K562 (cell line): ENCODE results near the gene PHACTR3.

ENCODE experiments used
- BRCA1 ChIP-seq, 2 experiments: fragments of 450-650 bp in 1 of 2; sonication (generic) in 1 of 2; formaldehyde crosslinking in 1 of 2; IDR thresholded peaks; 2 replicates each; pipeline versions ENCODE4 v1.5.0 to v1.6.1; 2017 to 2020; ENCODE audit warnings: mild to moderate bottlenecking in 1 of 2, missing genetic modification reagents in 1 of 2
- FOXA1 ChIP-seq: fragments of 450-650 bp; IDR thresholded peaks from 2 replicates; pipeline ENCODE4 v1.6.1; 2016; ENCODE audit warnings: mild to moderate bottlenecking, borderline replicate concordance
- GATA2 ChIP-seq: sonication (generic); formaldehyde crosslinking; IDR thresholded peaks from 2 replicates; pipeline ENCODE4 v1.4.0; 2020; ENCODE audit warnings: mild to moderate bottlenecking, missing genetic modification reagents
- HMG20A ChIP-seq: fragments of 450-650 bp; formaldehyde crosslinking; conservative IDR thresholded peaks from 2 replicates; pipeline ENCODE4 v1.4.0; 2020; ENCODE audit warnings: mild to moderate bottlenecking, mixed read lengths
- TBP ChIP-seq: optimal IDR thresholded peaks from 2 replicates; pipeline ENCODE3; 2011; ENCODE audit warnings: low read depth, low read length, improper control_type of control experiment
- ZNF644 ChIP-seq: fragments of 200-800 bp; sonication (Bioruptor generic); IDR thresholded peaks from 2 replicates; pipeline ENCODE4 v1.6.1; 2016; ENCODE audit warnings: low read depth, missing genetic modification characterization, missing compliant biosample characterization
- TF ChIP-seq, protein P1 (sequence below), 2 experiments: fragments of 250-450 bp in 1 of 2; fragments of 450-650 bp in 1 of 2; sonication (Bioruptor Pico) in 1 of 2; IDR thresholded peaks; 2 replicates each; pipeline versions ENCODE4 v1.6.1 to v1.8.0; 2016 to 2021; ENCODE audit warnings: mild to moderate bottlenecking in 2 of 2, moderate library complexity in 2 of 2, missing compliant biosample characterization in 1 of 2, missing genetic modification characterization in 1 of 2

DNA sequence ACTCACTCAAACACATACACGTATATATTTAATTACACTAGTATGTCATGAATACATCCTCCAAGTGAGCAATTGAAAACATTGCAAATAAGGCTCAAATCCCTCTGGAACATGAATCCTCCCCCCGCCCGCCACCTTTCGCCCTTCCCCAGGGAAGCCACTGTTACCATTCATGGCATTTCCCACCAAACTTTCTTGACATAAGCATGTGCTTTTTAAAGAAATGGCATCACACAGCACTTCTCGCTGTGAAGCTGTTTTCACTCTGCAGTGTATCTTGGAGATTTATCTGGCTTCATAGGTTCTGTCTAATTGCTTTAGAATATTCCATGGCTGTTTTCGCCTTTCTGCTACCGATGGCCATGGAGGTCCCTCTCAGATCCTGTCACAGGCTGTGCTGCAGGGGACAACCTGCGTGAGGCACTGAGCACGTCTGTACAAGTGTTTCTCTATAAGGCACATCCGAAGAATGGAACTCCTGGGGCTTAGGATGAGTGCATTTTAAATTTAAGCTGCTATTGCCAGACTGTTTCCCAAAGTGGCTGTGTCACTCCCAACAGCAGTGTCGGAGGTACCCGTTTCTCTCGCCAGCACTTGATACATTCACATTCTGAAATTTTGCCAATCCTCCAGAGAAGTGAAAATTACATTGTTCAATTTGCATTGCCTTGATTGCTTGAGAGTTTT, 22.2 kb upstream of the PHACTR3 start:
- TF ChIP-seq ZNF644 (no peak), TBP (no peak), GATA2 (CRISPR knock-in tag) (no peak), FOXA1 (no peak), HMG20A (no peak), BRCA1 (IDR thresholded peaks at IDR 0.05) (no peak), BRCA1 (CRISPR knock-in tag; IDR thresholded peaks at IDR 0.05) (no peak)
- TF ChIP-seq, protein P1, sequence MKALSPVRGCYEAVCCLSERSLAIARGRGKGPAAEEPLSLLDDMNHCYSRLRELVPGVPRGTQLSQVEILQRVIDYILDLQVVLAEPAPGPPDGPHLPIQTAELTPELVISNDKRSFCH (CRISPR knock-in tag; IDR thresholded peaks at IDR 0.05): no peak
- TF ChIP-seq, protein P1 (tag; IDR thresholded peaks at IDR 0.05): no peak
